Kidney (tissue), 14 donors: ENCODE measurements around the gene NOL3. TPM values are rescaled to one million over a fixed set of nuclear protein-coding genes. Genes with fewer than 3 reads are reported as not detected.

Source experiments
- DNase-seq, 5 donors: peaks; one replicate each; pipeline ENCODE4 v3.0.0-alpha.2; 2013 to 2020
- FAIRE-seq: peaks from 2 replicates; lab custom pipeline; 2012; peaks lifted over from hg19 to GRCh38; lab: Jason Lieb, UNC
- H3K27ac ChIP-seq, 2 donors: one replicate each; pipeline ENCODE4 v1.7.0; 2013; ENCODE audit warnings: low read depth in 2 of 2, low read length in 2 of 2, inconsistent platforms in 1 of 2
- H3K27me3 ChIP-seq: one replicate; pipeline ENCODE4 v1.7.1; 2013; ENCODE audit warnings: low read length, inconsistent platforms; ENCODE audit not compliant: control insufficient read depth, insufficient read depth
- H3K36me3 ChIP-seq, 3 donors: one replicate each; pipeline versions ENCODE4 v1.7.0 to v1.7.1; 2013; ENCODE audit warnings: low read length in 3 of 3, control low read depth in 1 of 3, inconsistent platforms in 1 of 3; ENCODE audit not compliant: insufficient read depth in 3 of 3, control insufficient read depth in 2 of 3
- H3K4me1 ChIP-seq, 3 donors: one replicate each; pipeline versions ENCODE4 v1.7.0 to v1.7.1; 2013; ENCODE audit warnings: low read length in 3 of 3, inconsistent platforms in 1 of 3, low read depth in 1 of 3; ENCODE audit not compliant: control insufficient read depth in 2 of 3, insufficient read depth in 2 of 3
- H3K4me3 ChIP-seq, 3 donors: one replicate each; pipeline versions ENCODE4 v1.7.0 to v1.8.1; 2013; ENCODE audit warnings: low read length in 3 of 3, control low read depth in 1 of 3, inconsistent platforms in 1 of 3
- H3K9ac ChIP-seq, 3 donors: one replicate each; pipeline versions ENCODE4 v1.7.0 to v1.7.1; 2013; ENCODE audit warnings: low read length in 3 of 3, control low read depth in 1 of 3, inconsistent platforms in 1 of 3
- H3K9me3 ChIP-seq, 3 donors: one replicate each; pipeline versions ENCODE4 v1.7.0 to v1.7.1; 2013; ENCODE audit warnings: low read length in 3 of 3, control low read depth in 1 of 3, inconsistent platforms in 1 of 3; ENCODE audit not compliant: control insufficient read depth in 2 of 3, insufficient read depth in 1 of 3
- intact Hi-C: fragments of 100-400 bp; cut with DNase I; formaldehyde crosslinking; loops from one replicate; pipeline ENCODE4 v1.11.1; 2022
- polyA plus RNA-seq: library from polyadenylated mRNA; stranded (reverse); fragments of 350-450 nt; fragmentation: Illumina TruSeq; extraction: RNeasy Lipid Tissue Mini Kit (QIAGEN cat#74804); gene quantifications from one replicate; pipeline ENCODE4 v1.2.3, GENCODE V29; 2014; ENCODE audit warnings: low read depth, low replicate concordance; ENCODE audit not compliant: insufficient read depth
- total RNA-seq: library from RNA; stranded (reverse); fragmentation: NEBNext Ultra II Directional; extraction: Animal tissue kit (Norgen Biotek cat#: 25700); gene quantifications from one replicate; pipeline ENCODE4 v1.2.1, GENCODE V29; 2021
- TF ChIP-seq, protein P1 (sequence below): IDR thresholded peaks from 3 replicates; pipeline ENCODE4 v1.5.1; 2012; ENCODE audit warnings: mild to moderate bottlenecking, moderate library complexity, borderline replicate concordance; ENCODE audit not compliant: insufficient read depth; ENCODE audit errors: extremely low read depth
- donor health status: control.
- donor health status: control.
- donor health status: control.
- donor health status: control.
- donor health status: control.
- donor health status: DM: yes; HTN: yes; CAD: no.
- donor health status: Normal renal cell carcinoma (clear cell type).

NOL3 gene
- total and polyA plus RNA-seq, 2 donors from 2014 or later: 35.3 to 36.4 TPM

- H3K36me3 ChIP-seq: peaks cover 7 to 37% (median 27%) of the 10 kb centered on the region in 3 donors
Measured at GRCh38 chr16:67199808-67200198, 29.5 kb downstream of the NOL3 start.

GRCh38 chr16:67200491-67200890 lies 30.2 kb downstream of the NOL3 start:
- no peak overlapping the region for H3K27ac ChIP-seq
- H3K27me3 ChIP-seq: no peaks in the 10 kb centered on the region
- peak in 2 of 5 donors; percentile 47 to 52 for DNase-seq
- no peak overlapping the region for H3K9ac ChIP-seq
- H3K9me3 ChIP-seq: no peaks in the 10 kb centered on the region
- intact Hi-C loops: no loop called here
- TF ChIP-seq, protein P1, sequence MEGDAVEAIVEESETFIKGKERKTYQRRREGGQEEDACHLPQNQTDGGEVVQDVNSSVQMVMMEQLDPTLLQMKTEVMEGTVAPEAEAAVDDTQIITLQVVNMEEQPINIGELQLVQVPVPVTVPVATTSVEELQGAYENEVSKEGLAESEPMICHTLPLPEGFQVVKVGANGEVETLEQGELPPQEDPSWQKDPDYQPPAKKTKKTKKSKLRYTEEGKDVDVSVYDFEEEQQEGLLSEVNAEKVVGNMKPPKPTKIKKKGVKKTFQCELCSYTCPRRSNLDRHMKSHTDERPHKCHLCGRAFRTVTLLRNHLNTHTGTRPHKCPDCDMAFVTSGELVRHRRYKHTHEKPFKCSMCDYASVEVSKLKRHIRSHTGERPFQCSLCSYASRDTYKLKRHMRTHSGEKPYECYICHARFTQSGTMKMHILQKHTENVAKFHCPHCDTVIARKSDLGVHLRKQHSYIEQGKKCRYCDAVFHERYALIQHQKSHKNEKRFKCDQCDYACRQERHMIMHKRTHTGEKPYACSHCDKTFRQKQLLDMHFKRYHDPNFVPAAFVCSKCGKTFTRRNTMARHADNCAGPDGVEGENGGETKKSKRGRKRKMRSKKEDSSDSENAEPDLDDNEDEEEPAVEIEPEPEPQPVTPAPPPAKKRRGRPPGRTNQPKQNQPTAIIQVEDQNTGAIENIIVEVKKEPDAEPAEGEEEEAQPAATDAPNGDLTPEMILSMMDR: no peak
- H3K36me3 ChIP-seq: peaks cover 2 to 30% (median 21%) of the 10 kb centered on the region in 3 donors
- H3K4me3 ChIP-seq: no peak overlapping the region
- FAIRE-seq: no peak
- H3K4me1 ChIP-seq: peaks cover 0 to 26% (median 20%) of the 10 kb centered on the region in 3 donors

More at GRCh38 chr16:67199808-67200198, 29.5 kb downstream of the NOL3 start:
- FAIRE-seq (no peak), DNase-seq (peak in 1 of 5 donors; percentile 57)
- intact Hi-C loops: no loop called here
- no peak overlapping the region for H3K9ac ChIP-seq
- H3K4me3 ChIP-seq: peak overlapping the region in 2 of 3 donors; percentile 40 to 57
- H3K27me3 ChIP-seq: no peaks in the 10 kb centered on the region
- no peak overlapping the region for H3K27ac ChIP-seq
- no peaks in the 10 kb centered on the region for H3K9me3 ChIP-seq
- peaks cover 0 to 26% (median 20%) of the 10 kb centered on the region in 3 donors for H3K4me1 ChIP-seq
- TF ChIP-seq, protein P1: no peak

DNA sequence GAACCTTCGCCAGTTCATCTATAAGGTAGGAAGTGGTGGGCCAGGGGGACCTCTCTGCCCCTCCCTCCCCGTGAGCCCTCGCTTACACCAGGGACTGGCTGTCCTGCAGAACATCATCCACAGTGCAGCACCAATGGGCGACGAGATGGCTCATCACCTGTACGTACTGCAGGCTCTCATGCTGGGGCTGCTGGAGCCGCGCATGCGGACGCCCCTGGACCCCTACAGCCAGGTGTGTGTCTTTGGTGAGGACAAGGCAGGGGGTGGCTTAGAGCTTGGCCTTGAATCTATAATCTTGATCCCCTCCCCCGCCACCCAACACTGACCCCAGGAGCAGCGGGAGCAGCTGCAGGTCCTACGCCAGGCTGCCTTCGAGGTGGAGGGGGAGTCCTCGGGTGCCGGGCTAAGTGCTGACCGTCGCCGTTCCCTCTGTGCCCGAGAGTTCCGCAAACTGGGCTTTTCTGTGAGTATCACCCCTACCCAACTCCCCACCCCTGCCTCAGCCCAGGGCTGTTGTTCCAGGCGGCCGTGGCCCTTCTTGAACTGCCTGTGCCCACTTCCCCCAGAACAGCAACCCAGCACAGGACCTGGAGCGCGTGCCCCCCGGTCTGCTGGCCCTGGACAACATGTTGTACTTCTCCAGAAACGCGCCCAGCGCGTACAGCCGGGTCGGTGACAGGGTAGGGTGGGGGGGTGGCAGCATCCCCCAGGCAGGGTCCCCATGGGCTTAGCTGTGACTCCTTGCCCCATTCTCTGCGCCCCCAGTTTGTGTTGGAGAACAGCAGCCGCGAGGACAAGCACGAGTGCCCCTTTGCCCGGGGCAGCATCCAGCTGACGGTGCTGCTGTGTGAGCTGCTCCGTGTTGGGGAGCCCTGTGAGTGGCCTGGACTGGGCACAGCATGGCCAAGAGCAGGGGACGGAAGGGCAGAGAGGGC lies 31.3 kb downstream of the NOL3 start:
- no peak overlapping the region for H3K27ac ChIP-seq
- no peaks in the 10 kb centered on the region for H3K27me3 ChIP-seq
- intact Hi-C loops: no loop called here
- DNase-seq (peak in 1 of 5 donors; percentile 68), FAIRE-seq (no peak)
- peaks cover 0 to 19% (median 18%) of the 10 kb centered on the region in 3 donors for H3K4me1 ChIP-seq
- no peaks in the 10 kb centered on the region for H3K9me3 ChIP-seq
- no peak overlapping the region for H3K4me3 ChIP-seq
- TF ChIP-seq, protein P1: no peak
- no peak overlapping the region for H3K9ac ChIP-seq
- peaks cover under 1 to 19% (median 11%) of the 10 kb centered on the region in 3 donors for H3K36me3 ChIP-seq
